ENCODE results near the gene PRKD1.

PRKD1 gene

GRCh38 chr14:29900609-29901350 is 26.9 kb downstream of the PRKD1 start:
- ATAC-seq (ENCODE audit: insufficient read depth, low read depth): no peak

DNA sequence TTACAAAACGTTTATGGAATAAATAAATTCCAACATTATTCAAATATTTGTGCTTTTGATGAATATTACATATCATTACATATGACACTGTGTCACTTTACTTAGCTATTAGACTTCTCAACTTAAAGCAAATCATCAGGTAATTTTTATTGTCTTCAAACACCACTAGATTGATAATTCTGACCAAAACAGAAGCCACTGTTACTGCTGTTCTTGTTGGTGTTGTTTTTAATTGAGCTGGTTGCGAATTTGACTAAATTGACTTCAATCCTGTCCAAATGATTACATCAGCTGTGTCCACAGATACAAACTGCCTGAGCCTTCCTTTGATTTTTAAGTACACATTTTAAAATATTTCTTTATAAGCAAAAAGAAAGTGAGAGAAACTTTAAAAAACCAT is 29.2 kb downstream of the PRKD1 start:
- Histone ChIP-seq H3K36me3 (ENCODE audit: insufficient read depth, low read length) (no peaks in the 10 kb centered on the region), H3K4me2 (ENCODE audit: insufficient read depth, low read length) (no peak overlapping the region), H3K4me1 (ENCODE audit: insufficient read depth, low read length) (no peaks in the 10 kb centered on the region), H3K27me3 (ENCODE audit: insufficient read depth, low read length, poor library complexity) (no peaks in the 10 kb centered on the region), H4K20me1 (ENCODE audit: insufficient read depth, low read length) (no peaks in the 10 kb centered on the region), H2AFZ (ENCODE audit: low read depth, low read length) (no peak overlapping the region), H3K79me2 (ENCODE audit: insufficient read depth, low read length) (no peaks in the 10 kb centered on the region), H3K4me3 (ENCODE audit: low read depth in 1 of 2, low read length in 2 of 2) (no peak overlapping the region), H3K27ac (ENCODE audit: low read length) (no peak overlapping the region), H3K9me3 (ENCODE audit: insufficient read depth, low read length, severe bottlenecking) (no peaks in the 10 kb centered on the region), H3K9ac (ENCODE audit: low read depth, low read length) (no peak overlapping the region)
- no peak for ATAC-seq (ENCODE audit: insufficient read depth, low read depth)
- no peak for DNase-seq
- no peak for TF ChIP-seq EZH2 (IDR thresholded peaks at IDR 0.05; ENCODE audit: borderline replicate concordance, low read depth, low read length, severe bottlenecking)
- TF ChIP-seq CTCF (IDR thresholded peaks at IDR 0.05; ENCODE audit: borderline replicate concordance, extremely low read depth, low read length, poor library complexity, severe bottlenecking): no peak

More at GRCh38 chr14:29900609-29901350, 26.9 kb downstream of the PRKD1 start:
- H3K9ac ChIP-seq (ENCODE audit: low read depth, low read length): no peak overlapping the region
- TF ChIP-seq CTCF (IDR thresholded peaks at IDR 0.05; ENCODE audit: borderline replicate concordance, extremely low read depth, low read length, poor library complexity, severe bottlenecking): no peak
- TF ChIP-seq EZH2 (IDR thresholded peaks at IDR 0.05; ENCODE audit: borderline replicate concordance, low read depth, low read length, severe bottlenecking): no peak
- H3K36me3 ChIP-seq (ENCODE audit: insufficient read depth, low read length): no peaks in the 10 kb centered on the region
- no peaks in the 10 kb centered on the region for H3K79me2 ChIP-seq (ENCODE audit: insufficient read depth, low read length)
- no peak overlapping the region for H3K4me3 ChIP-seq (ENCODE audit: low read depth in 1 of 2, low read length in 2 of 2)
- no peaks in the 10 kb centered on the region for H3K27me3 ChIP-seq (ENCODE audit: insufficient read depth, low read length, poor library complexity)
- no peaks in the 10 kb centered on the region for H4K20me1 ChIP-seq (ENCODE audit: insufficient read depth, low read length)
- no peak for DNase-seq
- no peak overlapping the region for H3K4me2 ChIP-seq (ENCODE audit: insufficient read depth, low read length)
- no peaks in the 10 kb centered on the region for H3K4me1 ChIP-seq (ENCODE audit: insufficient read depth, low read length)
- H2AFZ ChIP-seq (ENCODE audit: low read depth, low read length): no peak overlapping the region
- H3K27ac ChIP-seq (ENCODE audit: low read length): no peak overlapping the region
- H3K9me3 ChIP-seq (ENCODE audit: insufficient read depth, low read length, severe bottlenecking): no peaks in the 10 kb centered on the region

DNA sequence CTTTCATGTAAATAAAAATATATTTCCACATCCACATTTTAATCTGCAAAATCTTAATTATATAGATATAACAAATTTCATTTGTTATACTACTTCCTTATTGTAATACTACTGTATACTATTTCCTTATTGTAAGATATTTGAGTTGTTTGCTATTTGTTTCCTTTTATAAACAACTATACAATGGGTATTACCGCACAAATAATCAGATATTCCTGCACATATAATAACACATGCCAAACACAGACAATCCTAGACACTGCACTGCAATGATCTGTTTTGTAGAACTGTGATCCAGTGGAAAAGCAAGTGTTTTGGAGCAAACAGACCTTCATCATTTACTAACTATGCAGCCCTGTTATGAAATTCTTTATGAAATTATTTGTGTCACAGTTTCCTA is 30.5 kb downstream of the PRKD1 start:
- ATAC-seq (ENCODE audit: insufficient read depth, low read depth) (no peak), DNase-seq (no peak)
- Histone ChIP-seq H3K9me3 (ENCODE audit: insufficient read depth, low read length, severe bottlenecking) (no peaks in the 10 kb centered on the region), H3K27ac (ENCODE audit: low read length) (no peak overlapping the region), H3K9ac (ENCODE audit: low read depth, low read length) (no peak overlapping the region), H3K4me2 (ENCODE audit: insufficient read depth, low read length) (no peak overlapping the region), H4K20me1 (ENCODE audit: insufficient read depth, low read length) (no peaks in the 10 kb centered on the region), H2AFZ (ENCODE audit: low read depth, low read length) (no peak overlapping the region), H3K27me3 (ENCODE audit: insufficient read depth, low read length, poor library complexity) (no peaks in the 10 kb centered on the region), H3K4me1 (ENCODE audit: insufficient read depth, low read length) (no peaks in the 10 kb centered on the region), H3K4me3 (ENCODE audit: low read depth in 1 of 2, low read length in 2 of 2) (no peak overlapping the region), H3K79me2 (ENCODE audit: insufficient read depth, low read length) (no peaks in the 10 kb centered on the region), H3K36me3 (ENCODE audit: insufficient read depth, low read length) (no peaks in the 10 kb centered on the region)
- TF ChIP-seq CTCF (IDR thresholded peaks at IDR 0.05; ENCODE audit: borderline replicate concordance, extremely low read depth, low read length, poor library complexity, severe bottlenecking) (no peak), EZH2 (IDR thresholded peaks at IDR 0.05; ENCODE audit: borderline replicate concordance, low read depth, low read length, severe bottlenecking) (no peak)

Data from DND-41 (cell line).